ENCODE measurements around the gene SEPTIN1.

GRCh38 chr16:30351001-30351441, 31.3 kb downstream of the SEPTIN1 start:
- TF ChIP-seq, protein P1, sequence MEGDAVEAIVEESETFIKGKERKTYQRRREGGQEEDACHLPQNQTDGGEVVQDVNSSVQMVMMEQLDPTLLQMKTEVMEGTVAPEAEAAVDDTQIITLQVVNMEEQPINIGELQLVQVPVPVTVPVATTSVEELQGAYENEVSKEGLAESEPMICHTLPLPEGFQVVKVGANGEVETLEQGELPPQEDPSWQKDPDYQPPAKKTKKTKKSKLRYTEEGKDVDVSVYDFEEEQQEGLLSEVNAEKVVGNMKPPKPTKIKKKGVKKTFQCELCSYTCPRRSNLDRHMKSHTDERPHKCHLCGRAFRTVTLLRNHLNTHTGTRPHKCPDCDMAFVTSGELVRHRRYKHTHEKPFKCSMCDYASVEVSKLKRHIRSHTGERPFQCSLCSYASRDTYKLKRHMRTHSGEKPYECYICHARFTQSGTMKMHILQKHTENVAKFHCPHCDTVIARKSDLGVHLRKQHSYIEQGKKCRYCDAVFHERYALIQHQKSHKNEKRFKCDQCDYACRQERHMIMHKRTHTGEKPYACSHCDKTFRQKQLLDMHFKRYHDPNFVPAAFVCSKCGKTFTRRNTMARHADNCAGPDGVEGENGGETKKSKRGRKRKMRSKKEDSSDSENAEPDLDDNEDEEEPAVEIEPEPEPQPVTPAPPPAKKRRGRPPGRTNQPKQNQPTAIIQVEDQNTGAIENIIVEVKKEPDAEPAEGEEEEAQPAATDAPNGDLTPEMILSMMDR (IDR thresholded peaks at IDR 0.05) = no peak
- no peak for TF ChIP-seq POLR2A (IDR thresholded peaks at IDR 0.05; ENCODE audit: low read depth)
- TF ChIP-seq EP300 (IDR thresholded peaks at IDR 0.05) = no peak

Measured in esophagus muscularis mucosa (tissue), 4 donors.